Hepatocyte (in vitro differentiated cells): ENCODE data around the gene STN1. TPM values are rescaled to one million over a fixed set of nuclear protein-coding genes. Genes with fewer than 3 reads are reported as not detected.
A peak's percentile ranks its signal among the peaks of the same experiment; 100 is the strongest.

Experiments
- DNase-seq: peaks from one replicate; pipeline ENCODE4 v3.0.0-alpha.2; 2016; ENCODE audit warnings: low spot score
- H2AFZ ChIP-seq: fragments of 200-600 bp; sonication (generic); 2 replicates; pipeline ENCODE4 v1.6.0; 2016; ENCODE audit warnings: antibody characterized with exemption, mild to moderate bottlenecking
- H3K27ac ChIP-seq: fragments of 200-600 bp; sonication (generic); 2 replicates; pipeline ENCODE4 v1.5.1; 2016; ENCODE audit warnings: mild to moderate bottlenecking
- H3K27me3 ChIP-seq: fragments of 200-600 bp; sonication (generic); 2 replicates; pipeline ENCODE4 v1.6.1; 2016
- H3K36me3 ChIP-seq: fragments of 200-600 bp; sonication (generic); replicated peaks from 2 replicates; pipeline ENCODE4 v1.5.1; 2016; ENCODE audit warnings: low read depth; ENCODE audit not compliant: insufficient read depth
- H3K4me1 ChIP-seq: fragments of 200-600 bp; sonication (generic); 2 replicates; pipeline ENCODE4 v1.5.1; 2016; ENCODE audit warnings: mild to moderate bottlenecking, moderate library complexity; ENCODE audit not compliant: insufficient read depth
- H3K4me2 ChIP-seq: fragments of 200-600 bp; sonication (generic); 2 replicates; pipeline ENCODE4 v1.6.0; 2016
- H3K4me3 ChIP-seq: fragments of 200-600 bp; sonication (generic); 2 replicates; pipeline ENCODE4 v1.5.1; 2016; ENCODE audit warnings: mild to moderate bottlenecking
- H3K79me2 ChIP-seq: fragments of 200-600 bp; sonication (generic); 2 replicates; pipeline ENCODE4 v1.6.0; 2017; ENCODE audit warnings: mild to moderate bottlenecking
- H3K9me2 ChIP-seq: fragments of 200-600 bp; sonication (generic); replicated peaks from 2 replicates; pipeline ENCODE4 v1.6.0; 2017; ENCODE audit warnings: mild to moderate bottlenecking; ENCODE audit not compliant: insufficient read depth
- H3K9me3 ChIP-seq: fragments of 200-600 bp; sonication (generic); 2 replicates; pipeline ENCODE4 v1.5.1; 2016; ENCODE audit warnings: low read depth, mild to moderate bottlenecking
- H4K20me1 ChIP-seq: fragments of 200-600 bp; sonication (generic); 2 replicates; pipeline ENCODE4 v1.6.0; 2016; ENCODE audit warnings: mild to moderate bottlenecking; ENCODE audit not compliant: insufficient read depth, poor library complexity, severe bottlenecking
- EZH2 ChIP-seq: fragments of 200-600 bp; sonication (generic); IDR thresholded peaks from 2 replicates; pipeline ENCODE4 v1.6.1; 2016; ENCODE audit warnings: antibody characterized with exemption, mild to moderate bottlenecking, borderline replicate concordance
- EZH2phosphoT487 ChIP-seq: fragments of 200-600 bp; sonication (generic); IDR thresholded peaks from one replicate; pipeline ENCODE4 v1.6.1; 2018; ENCODE audit warnings: antibody characterized with exemption, mild to moderate bottlenecking, low read depth, moderate library complexity; ENCODE audit not compliant: unreplicated experiment, severe bottlenecking
- WGBS: methylation state at CpG from one replicate; pipeline ENCODE4 v1.1.6; 2016; ENCODE audit warnings: low lambda C conversion rate; ENCODE audit errors: missing lambda C conversion rate; 5-methylcytosine and 5-hydroxymethylcytosine counted together
- polyA plus RNA-seq: library from polyadenylated mRNA; unstranded; fragments of >200 nt; fragmentation: Nextera tagmentation; extraction: Ambion mirVana; gene quantifications from 2 replicates; pipeline ENCODE4 v1.2.1, GENCODE V29; 2016
- total RNA-seq: library from RNA; depleted of rRNA; stranded (reverse); fragments of >200 nt; gene quantifications from 2 replicates; pipeline ENCODE4 v1.2.3, GENCODE V29; 2014
- TF ChIP-seq, protein P1 (sequence below): fragments of 200-600 bp; sonication (generic); IDR thresholded peaks from 2 replicates; pipeline ENCODE4 v1.5.1; 2016; ENCODE audit warnings: antibody characterized with exemption, mild to moderate bottlenecking; ENCODE audit not compliant: poor library complexity

STN1 gene
- total and polyA plus RNA-seq, 2 experiments from 2014 or later: 20.1 to 20.2 TPM

DNA sequence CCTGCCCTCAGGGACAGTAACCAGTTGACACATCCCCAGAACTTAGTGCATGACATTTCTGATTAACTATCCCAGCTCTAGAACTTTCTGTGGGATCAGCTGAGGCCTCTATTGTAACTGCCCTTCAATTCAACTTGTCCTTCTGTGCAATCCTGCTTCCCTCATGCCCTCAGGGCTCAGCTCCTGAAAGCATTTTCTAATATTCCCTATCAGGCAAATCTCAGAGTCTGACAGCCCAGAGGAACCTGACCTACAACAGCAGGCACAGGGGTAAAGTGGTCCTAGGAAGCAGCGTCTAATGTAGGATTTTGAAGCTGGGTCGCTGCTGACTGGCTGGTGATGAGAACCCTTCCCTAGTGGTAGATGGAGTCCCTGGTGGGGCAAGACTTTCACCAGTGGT is 13.6 kb upstream of the STN1 start:
- Histone ChIP-seq H3K27ac (no peak overlapping the region), H3K4me2 (no peak overlapping the region), H3K9me2 (no peaks in the 10 kb centered on the region), H3K4me1 (peaks cover 3% of the 10 kb centered on the region), H3K9me3 (no peaks in the 10 kb centered on the region), H3K27me3 (no peaks in the 10 kb centered on the region), H3K36me3 (no peaks in the 10 kb centered on the region), H3K79me2 (no peaks in the 10 kb centered on the region), H2AFZ (no peak overlapping the region), H4K20me1 (no peaks in the 10 kb centered on the region), H3K4me3 (no peak overlapping the region)
- WGBS: 70% methylated on average over 2 of the region's 2 CpGs
- DNase-seq: no peak
- no peak for TF ChIP-seq EZH2
- TF ChIP-seq EZH2phosphoT487: no peak
- TF ChIP-seq, protein P1, sequence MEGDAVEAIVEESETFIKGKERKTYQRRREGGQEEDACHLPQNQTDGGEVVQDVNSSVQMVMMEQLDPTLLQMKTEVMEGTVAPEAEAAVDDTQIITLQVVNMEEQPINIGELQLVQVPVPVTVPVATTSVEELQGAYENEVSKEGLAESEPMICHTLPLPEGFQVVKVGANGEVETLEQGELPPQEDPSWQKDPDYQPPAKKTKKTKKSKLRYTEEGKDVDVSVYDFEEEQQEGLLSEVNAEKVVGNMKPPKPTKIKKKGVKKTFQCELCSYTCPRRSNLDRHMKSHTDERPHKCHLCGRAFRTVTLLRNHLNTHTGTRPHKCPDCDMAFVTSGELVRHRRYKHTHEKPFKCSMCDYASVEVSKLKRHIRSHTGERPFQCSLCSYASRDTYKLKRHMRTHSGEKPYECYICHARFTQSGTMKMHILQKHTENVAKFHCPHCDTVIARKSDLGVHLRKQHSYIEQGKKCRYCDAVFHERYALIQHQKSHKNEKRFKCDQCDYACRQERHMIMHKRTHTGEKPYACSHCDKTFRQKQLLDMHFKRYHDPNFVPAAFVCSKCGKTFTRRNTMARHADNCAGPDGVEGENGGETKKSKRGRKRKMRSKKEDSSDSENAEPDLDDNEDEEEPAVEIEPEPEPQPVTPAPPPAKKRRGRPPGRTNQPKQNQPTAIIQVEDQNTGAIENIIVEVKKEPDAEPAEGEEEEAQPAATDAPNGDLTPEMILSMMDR: no peak

DNA sequence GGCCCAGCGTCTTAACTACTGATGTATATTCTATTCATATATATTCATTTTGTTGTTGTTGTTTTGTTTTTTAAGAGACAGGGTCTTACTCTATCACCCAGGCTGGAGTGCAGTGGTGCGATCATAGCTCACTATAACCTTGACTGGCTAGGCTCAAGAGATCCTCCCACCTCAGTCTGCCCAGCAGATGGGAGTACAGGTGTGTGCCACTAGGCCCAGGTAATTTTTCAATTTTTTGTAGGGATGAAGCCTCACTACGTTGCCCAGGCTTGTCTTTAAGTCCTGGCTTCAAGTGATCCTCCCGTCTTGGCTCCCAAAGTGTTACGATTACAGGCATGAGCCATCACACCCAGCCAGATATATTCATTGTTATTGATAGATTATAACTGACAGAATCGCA is 12.9 kb upstream of the STN1 start:
- no peak overlapping the region for H3K4me2 ChIP-seq
- H4K20me1 ChIP-seq: no peaks in the 10 kb centered on the region
- peaks cover 3% of the 10 kb centered on the region for H3K4me1 ChIP-seq
- TF ChIP-seq EZH2phosphoT487: no peak
- TF ChIP-seq EZH2: no peak
- TF ChIP-seq, protein P1: no peak
- no peaks in the 10 kb centered on the region for H3K27me3 ChIP-seq
- no peak overlapping the region for H3K4me3 ChIP-seq
- no peak overlapping the region for H3K27ac ChIP-seq
- H3K36me3 ChIP-seq: no peaks in the 10 kb centered on the region
- 99% methylated on average over 6 of the region's 6 CpGs for WGBS
- no peaks in the 10 kb centered on the region for H3K9me3 ChIP-seq
- no peaks in the 10 kb centered on the region for H3K79me2 ChIP-seq
- no peak for DNase-seq
- H2AFZ ChIP-seq: no peak overlapping the region
- H3K9me2 ChIP-seq: no peaks in the 10 kb centered on the region

DNA sequence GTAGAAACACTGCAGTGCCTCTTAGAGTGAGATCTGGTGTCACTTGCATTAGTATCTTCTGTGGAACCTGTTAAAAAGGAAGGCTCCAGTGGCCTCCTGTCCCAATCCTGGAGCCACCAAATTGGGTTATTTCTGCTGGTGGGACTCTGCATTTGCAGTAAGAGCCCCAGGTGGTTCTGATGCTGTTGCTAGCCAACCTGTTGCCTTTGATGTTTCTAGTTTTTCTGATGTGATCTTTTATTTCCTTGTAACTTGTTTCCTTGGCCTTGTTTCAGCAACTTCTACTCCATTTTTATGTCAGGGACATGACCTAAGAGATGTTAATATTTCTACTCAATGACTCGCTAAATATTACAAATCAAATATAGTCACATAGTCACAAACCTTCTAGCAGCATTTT is 12.5 kb upstream of the STN1 start:
- Histone ChIP-seq H2AFZ (no peak overlapping the region), H3K4me2 (no peak overlapping the region), H3K27ac (no peak overlapping the region), H3K9me2 (no peaks in the 10 kb centered on the region), H3K4me3 (no peak overlapping the region), H3K4me1 (peaks cover 3% of the 10 kb centered on the region), H3K9me3 (no peaks in the 10 kb centered on the region), H4K20me1 (no peaks in the 10 kb centered on the region), H3K79me2 (no peaks in the 10 kb centered on the region), H3K27me3 (no peaks in the 10 kb centered on the region), H3K36me3 (no peaks in the 10 kb centered on the region)
- no peak for DNase-seq
- 100% methylated on average over 1 of the region's 1 CpG for WGBS
- TF ChIP-seq EZH2phosphoT487 (no peak), EZH2 (no peak)
- TF ChIP-seq, protein P1: no peak

DNA sequence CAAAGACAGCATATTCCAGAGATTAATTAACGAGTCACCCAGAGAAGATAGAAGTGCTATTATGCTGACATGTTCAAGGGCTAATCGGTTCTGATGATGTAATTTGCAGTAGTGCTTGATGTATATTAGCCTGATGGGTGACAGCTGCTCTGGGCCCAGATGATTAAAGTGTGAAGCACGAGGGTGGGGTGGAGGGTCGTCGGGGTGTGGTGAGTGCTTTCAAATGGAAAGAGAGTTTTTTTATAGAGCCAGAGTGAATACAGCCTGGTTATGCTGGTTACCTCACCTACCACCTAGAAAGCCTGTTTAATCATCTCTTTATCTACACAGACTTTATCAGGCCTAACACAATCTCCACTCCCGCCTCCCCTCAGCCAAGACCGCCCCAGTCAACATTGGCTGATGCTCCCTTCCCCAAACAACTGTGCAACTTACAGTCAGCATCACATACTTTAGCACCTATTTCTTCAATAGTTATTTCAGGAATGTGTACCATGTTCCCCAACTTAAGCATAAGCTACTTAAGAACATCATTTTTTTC is 11.5 kb upstream of the STN1 start:
- no peaks in the 10 kb centered on the region for H4K20me1 ChIP-seq
- peaks cover 3% of the 10 kb centered on the region for H3K4me1 ChIP-seq
- H3K4me3 ChIP-seq: no peak overlapping the region
- H3K27ac ChIP-seq: no peak overlapping the region
- no peaks in the 10 kb centered on the region for H3K27me3 ChIP-seq
- TF ChIP-seq EZH2phosphoT487 (no peak), EZH2 (no peak)
- TF ChIP-seq, protein P1: no peak
- H3K36me3 ChIP-seq: no peaks in the 10 kb centered on the region
- H3K4me2 ChIP-seq: peak overlapping the region; percentile 6
- WGBS: 24% methylated on average over 7 of the region's 7 CpGs
- H3K79me2 ChIP-seq: no peaks in the 10 kb centered on the region
- DNase-seq: no peak
- no peak overlapping the region for H2AFZ ChIP-seq
- no peaks in the 10 kb centered on the region for H3K9me3 ChIP-seq
- no peaks in the 10 kb centered on the region for H3K9me2 ChIP-seq
